ENCODE data around the gene DZIP1L.
"Not testable (repeated sequence)": the region's sequence is repeated elsewhere in the genome, so short reads cannot be mapped to it uniquely, and the experiment has no call there.

Gene DZIP1L

GRCh38 chr3:138097192-138098172, 17.9 kb downstream of the DZIP1L start:
- DNase-seq (ENCODE audit: low spot score), result no peak
- in situ Hi-C loops (cut with MboI; ENCODE audit: low sequenced_read_pairs, unreplicated experiment), result no loop called here
- TF ChIP-seq CTCF (IDR thresholded peaks at IDR 0.05; ENCODE audit: borderline replicate concordance, control extremely low read depth, extremely low read depth, insufficient read depth, missing control alignments), result no peak

GRCh38 chr3:138093721-138094120, 21.7 kb downstream of the DZIP1L start:
- DNase-seq (ENCODE audit: low spot score), result no peak
- no peak for TF ChIP-seq CTCF (IDR thresholded peaks at IDR 0.05; ENCODE audit: borderline replicate concordance, control extremely low read depth, extremely low read depth, insufficient read depth, missing control alignments)
- in situ Hi-C loops (cut with MboI; ENCODE audit: low sequenced_read_pairs, unreplicated experiment), result no loop called here

GRCh38 chr3:138092023-138092422, 23.4 kb downstream of the DZIP1L start:
- TF ChIP-seq CTCF (IDR thresholded peaks at IDR 0.05; ENCODE audit: borderline replicate concordance, control extremely low read depth, extremely low read depth, insufficient read depth, missing control alignments), result no peak
- no peak for DNase-seq (ENCODE audit: low spot score)
- in situ Hi-C loops (cut with MboI; ENCODE audit: low sequenced_read_pairs, unreplicated experiment), result no loop called here

GRCh38 chr3:138089091-138089490, 26.3 kb downstream of the DZIP1L start:
- DNase-seq (ENCODE audit: low spot score), result no peak
- TF ChIP-seq CTCF (IDR thresholded peaks at IDR 0.05; ENCODE audit: borderline replicate concordance, control extremely low read depth, extremely low read depth, insufficient read depth, missing control alignments), result no peak
- in situ Hi-C loops (cut with MboI; ENCODE audit: low sequenced_read_pairs, unreplicated experiment), result no loop called here

- DNase-seq (ENCODE audit: low spot score); in situ Hi-C loops (cut with MboI; ENCODE audit: low sequenced_read_pairs, unreplicated experiment): not testable (repeated sequence)
These were observed 29.7 kb downstream of the DZIP1L start for GRCh38 chr3:138085745-138086144.

- in situ Hi-C loops (cut with MboI; ENCODE audit: low sequenced_read_pairs, unreplicated experiment), result no loop called here
- no peak for TF ChIP-seq CTCF (IDR thresholded peaks at IDR 0.05; ENCODE audit: borderline replicate concordance, control extremely low read depth, extremely low read depth, insufficient read depth, missing control alignments)
- DNase-seq (ENCODE audit: low spot score), result no peak
These were observed 31.2 kb downstream of the DZIP1L start for GRCh38 chr3:138084196-138084595.

GRCh38 chr3:138082992-138083386, 32.4 kb downstream of the DZIP1L start:
- TF ChIP-seq CTCF (IDR thresholded peaks at IDR 0.05; ENCODE audit: borderline replicate concordance, control extremely low read depth, extremely low read depth, insufficient read depth, missing control alignments), result no peak
- in situ Hi-C loops (cut with MboI; ENCODE audit: low sequenced_read_pairs, unreplicated experiment), result no loop called here
- no peak for DNase-seq (ENCODE audit: low spot score)
